Measurements from ENCODE around the gene TFIP11.

Gene TFIP11

GRCh38 chr22:26476705-26477340, 35.5 kb downstream of the TFIP11 start:
- DNase-seq = peak; percentile 80

- DNase-seq = no peak
Measured at GRCh38 chr22:26474682-26475081, 37.6 kb downstream of the TFIP11 start.

GRCh38 chr22:26471522-26471921, 40.8 kb downstream of the TFIP11 start:
- DNase-seq = peak; percentile 98

- DNase-seq = no peak
Measured at GRCh38 chr22:26470807-26471206, 41.5 kb downstream of the TFIP11 start.

GRCh38 chr22:26466196-26466595, 46.1 kb downstream of the TFIP11 start:
- DNase-seq = no peak

GRCh38 chr22:26464312-26464711, 48.0 kb downstream of the TFIP11 start:
- peak; percentile 87 for DNase-seq

- no peak for DNase-seq
Measured at GRCh38 chr22:26463688-26464087, 48.6 kb downstream of the TFIP11 start.

GRCh38 chr22:26463101-26463661, 49.1 kb downstream of the TFIP11 start:
- no peak for DNase-seq

GRCh38 chr22:26462641-26463040, 49.6 kb downstream of the TFIP11 start:
- DNase-seq = no peak

GRCh38 chr22:26462051-26462450, 50.2 kb downstream of the TFIP11 start:
- no peak for DNase-seq

GRCh38 chr22:26461188-26461810, 51.0 kb downstream of the TFIP11 start:
- peak; percentile 90 for DNase-seq

GRCh38 chr22:26460202-26460601, 52.1 kb downstream of the TFIP11 start:
- DNase-seq = no peak

- no peak for DNase-seq
Measured at GRCh38 chr22:26457661-26458272, 54.5 kb downstream of the TFIP11 start.

- no peak for DNase-seq
Measured at GRCh38 chr22:26453812-26454500, 58.3 kb downstream of the TFIP11 start.

- DNase-seq = no peak
Measured at GRCh38 chr22:26453216-26453615, 59.1 kb downstream of the TFIP11 start.

- no peak for DNase-seq
Measured at GRCh38 chr22:26452236-26453016, 59.8 kb downstream of the TFIP11 start.

- no peak for DNase-seq
Measured at GRCh38 chr22:26450453-26451185, 61.7 kb downstream of the TFIP11 start.

GRCh38 chr22:26448941-26449340, 63.3 kb downstream of the TFIP11 start:
- no peak for DNase-seq

GRCh38 chr22:26448334-26448733, 63.9 kb downstream of the TFIP11 start:
- no peak for DNase-seq

- DNase-seq = no peak
Measured at GRCh38 chr22:26447584-26448329, 64.5 kb downstream of the TFIP11 start.

Data from islet precursor cell (in vitro differentiated cells).